Endothelial cell of umbilical vein (primary cell): ENCODE results near the gene R3HDM2. TPM values are rescaled to one million over a fixed set of nuclear protein-coding genes. Genes with fewer than 3 reads are reported as not detected.

ENCODE experiments used
- BruUV-seq: library from RNA; stranded (reverse); fragments of 400-500 nt; replicated peaks from 2 replicates; lab custom pipeline; 2021; lab: Mats Ljungman, UMichigan
- CTCF ChIA-PET: fragments of 300-600, 350-600 bp; sonication (Branson Sonifier 250); formaldehyde crosslinking; loops from one replicate; lab custom pipeline; 2021; ENCODE audit warnings: antibody characterized with exemption, inconsistent platforms; lab: Charles Lee
- POLR2A ChIA-PET: fragments of 300-600, 350-600 bp; sonication (Branson Sonifier 250); formaldehyde crosslinking; loops from one replicate; lab custom pipeline; 2021; ENCODE audit warnings: antibody characterized with exemption, inconsistent platforms; lab: Charles Lee
- DNase-seq: peaks from one replicate; pipeline ENCODE4 v3.0.0-alpha.2; 2011; ENCODE audit warnings: low read depth, low spot score
- FAIRE-seq: peaks from 2 replicates; lab custom pipeline; 2011; peaks lifted over from hg19 to GRCh38; lab: Jason Lieb, UNC
- H2AFZ ChIP-seq: 2 replicates; pipeline ENCODE4 v1.6.0; 2012; ENCODE audit warnings: low read depth, low read length, control low read depth, inconsistent platforms
- H3K27ac ChIP-seq: 2 replicates; pipeline ENCODE4 v1.5.1; 2011; ENCODE audit warnings: low read depth, mild to moderate bottlenecking, control low read depth, low read length, moderate library complexity; ENCODE audit not compliant: insufficient read depth
- H3K27me3 ChIP-seq, 2 experiments: 2 replicates each; pipeline versions ENCODE4 v1.6.0 to v1.6.1; 2011; ENCODE audit warnings: low read length in 2 of 2, mixed read lengths in 1 of 2; ENCODE audit not compliant: control insufficient read depth in 2 of 2, insufficient read depth in 2 of 2
- H3K36me3 ChIP-seq, 2 experiments: 2 replicates in 1 of 2; 3 replicates in 1 of 2; pipeline ENCODE4 v1.5.1; 2011; ENCODE audit warnings: low read length in 2 of 2, mild to moderate bottlenecking in 1 of 2, moderate library complexity in 1 of 2; ENCODE audit not compliant: control insufficient read depth in 2 of 2, insufficient read depth in 2 of 2; ENCODE audit errors: extremely low read depth in 1 of 2
- H3K4me1 ChIP-seq: 3 replicates; pipeline ENCODE4 v1.5.1; 2011; ENCODE audit warnings: mild to moderate bottlenecking, low read length; ENCODE audit not compliant: control insufficient read depth, insufficient read depth; ENCODE audit errors: extremely low read depth
- H3K4me2 ChIP-seq: 2 replicates; pipeline ENCODE4 v1.6.1; 2011; ENCODE audit warnings: low read length, control low read depth, mixed read lengths; ENCODE audit not compliant: insufficient read depth
- H3K4me3 ChIP-seq, 3 experiments: fragments of 200-600 bp in 1 of 3; sonication (generic), shearing (Covaris generic) in 1 of 3; replicated peaks in 1 of 3; 2 replicates each; pipeline ENCODE4 v1.5.1; 2011 to 2016; ENCODE audit warnings: control low read depth in 3 of 3, low read length in 3 of 3, mild to moderate bottlenecking in 2 of 3, inconsistent platforms in 1 of 3, low read depth in 1 of 3, moderate library complexity in 1 of 3; ENCODE audit not compliant: insufficient read depth in 1 of 3
- H3K79me2 ChIP-seq: 2 replicates; pipeline ENCODE4 v1.6.0; 2012; ENCODE audit warnings: low read length, inconsistent platforms; ENCODE audit not compliant: control insufficient read depth, insufficient read depth
- H3K9ac ChIP-seq: replicated peaks from 2 replicates; pipeline ENCODE3; 2011; ENCODE audit warnings: low read length, control low read depth; ENCODE audit not compliant: insufficient read depth; ENCODE audit errors: extremely low read depth
- H3K9me1 ChIP-seq: replicated peaks from 3 replicates; pipeline ENCODE4 v1.6.0; 2011; ENCODE audit warnings: mild to moderate bottlenecking, low read length; ENCODE audit not compliant: control insufficient read depth, insufficient read depth; ENCODE audit errors: extremely low read depth
- H3K9me3 ChIP-seq: replicated peaks from 2 replicates; pipeline ENCODE4 v1.5.1; 2012; ENCODE audit warnings: low read length, inconsistent platforms; ENCODE audit not compliant: control insufficient read depth, insufficient read depth
- H4K20me1 ChIP-seq: replicated peaks from 2 replicates; pipeline ENCODE3; 2011; ENCODE audit warnings: mild to moderate bottlenecking, low read length; ENCODE audit not compliant: control insufficient read depth, insufficient read depth; ENCODE audit errors: extremely low read depth
- EZH2 ChIP-seq: IDR thresholded peaks from 2 replicates; pipeline ENCODE4 v1.6.1; 2012; ENCODE audit warnings: borderline replicate concordance, low read depth, mild to moderate bottlenecking, moderate library complexity, low read length, inconsistent platforms; ENCODE audit not compliant: severe bottlenecking
- GATA2 ChIP-seq: IDR thresholded peaks from 2 replicates; pipeline ENCODE4 v1.7.0; 2011; ENCODE audit warnings: low read depth, mild to moderate bottlenecking, moderate library complexity, mixed read lengths, low read length; ENCODE audit not compliant: insufficient read length, insufficient read depth
- POLR2A ChIP-seq: IDR thresholded peaks from 2 replicates; pipeline ENCODE4 v1.6.1; 2012; ENCODE audit warnings: low read depth, mild to moderate bottlenecking, control low read depth, low read length
- dilution Hi-C: fragments of 300-500 bp; cut with MboI; formaldehyde crosslinking; loops from one replicate; pipeline ENCODE4 v1.15.0; 2019; ENCODE audit warnings: low sequenced_read_pairs; ENCODE audit not compliant: extremely low pct_ligation_motif_present
- intact Hi-C: fragments of 100-400 bp; cut with micrococcal nuclease; formaldehyde crosslinking; loops from one replicate; pipeline ENCODE4 v1.10.0; 2022
- polyA plus RNA-seq, 4 experiments: library from polyadenylated mRNA; depleted of rRNA in 3 of 4; stranded (reverse) in 3 of 4; unstranded in 1 of 4; fragments of >200 nt; gene quantifications; 2 replicates each; pipeline versions ENCODE4 v1.2.1 to v1.2.3, GENCODE V29; 2011 to 2012; ENCODE audit warnings: missing spikeins in 1 of 4
- total RNA-seq: library from RNA; stranded (reverse); gene quantifications from 2 replicates; pipeline ENCODE4 v1.2.3, GENCODE V29; 2021

The R3HDM2 gene
- total and polyA plus RNA-seq, 2 donors (not counting 3 experiments of a cell fraction or from before 2014, with no cell fraction given): 26.1 to 31.3 TPM

- FAIRE-seq: no peak
- no peak for TF ChIP-seq GATA2
- TF ChIP-seq EZH2: peak; percentile 63
- H3K4me3 ChIP-seq: no peak overlapping the region
Observed at GRCh38 chr12:57236925-57237595, 193.8 kb downstream of the R3HDM2 start.

GRCh38 chr12:57236201-57236924 is 194.5 kb downstream of the R3HDM2 start:
- Histone ChIP-seq H3K27ac (no peak overlapping the region), H3K9me1 (no peaks in the 10 kb centered on the region), H3K36me3 (peaks cover 3 to 27% of the 10 kb centered on the region in 2 experiments), H3K4me3 (no peak overlapping the region), H3K4me1 (peaks cover 24% of the 10 kb centered on the region), H3K9me3 (no peaks in the 10 kb centered on the region), H3K27me3 (peaks cover 38 to 44% of the 10 kb centered on the region in 2 experiments), H3K4me2 (no peak overlapping the region), H3K9ac (no peak overlapping the region), H4K20me1 (no peaks in the 10 kb centered on the region), H2AFZ (no peak overlapping the region), H3K79me2 (peaks cover 6% of the 10 kb centered on the region)
- FAIRE-seq: no peak
- BruUV-seq: no TSS peak
- ChIA-PET CTCF (interaction anchor here (0.8 to 10.7 kb wide), 3 partner anchors 10 to 22 kb away, joined by 3 to 214 read pairs (median 47); no protein-coding TSS in a partner anchor), POLR2A (no interaction called here)
- intact Hi-C loops (no loop called here), dilution Hi-C loops (no loop called here)
- DNase-seq: no peak
- no peak for TF ChIP-seq POLR2A
- TF ChIP-seq EZH2: peak; percentile 46

More at GRCh38 chr12:57236925-57237595, 193.8 kb downstream of the R3HDM2 start:
- Histone ChIP-seq H3K9me3 (no peaks in the 10 kb centered on the region), H3K79me2 (no peaks in the 10 kb centered on the region), H2AFZ (no peak overlapping the region), H4K20me1 (no peaks in the 10 kb centered on the region), H3K36me3 (peaks cover 3 to 20% of the 10 kb centered on the region in 2 experiments), H3K4me2 (no peak overlapping the region), H3K9ac (no peak overlapping the region), H3K27ac (no peak overlapping the region), H3K9me1 (no peaks in the 10 kb centered on the region), H3K27me3 (peaks cover 44 to 51% of the 10 kb centered on the region in 2 experiments), H3K4me1 (peaks cover 24% of the 10 kb centered on the region)
- POLR2A ChIA-PET: no interaction called here
- dilution Hi-C loops: no loop called here
- no peak for DNase-seq
- BruUV-seq: no TSS peak
- CTCF ChIA-PET: interaction anchor here (0.8 to 10.7 kb wide), 5 partner anchors 7 to 23 kb away, joined by 3 to 214 read pairs (median 60); partner anchors contain the start of genes NXPH4 and SHMT2
- intact Hi-C loops: no loop called here
